A549 (cell line): Measurements from ENCODE around the gene UBE2N. TPM values are rescaled to one million over a fixed set of nuclear protein-coding genes. Genes with fewer than 3 reads are reported as not detected.

ENCODE experiments used
- ATAC-seq, 2 experiments: fragments of 200-7000 bp in 1 of 2; fragments of >200 bp in 1 of 2; cut with Nextera tagmentation in 1 of 2; cut with Tn5 transposase in 1 of 2; 3 replicates each; pipeline versions ENCODE4 v1.8.0 to v1.9.1; 2018 to 2020; ENCODE audit warnings: mild to moderate bottlenecking in 1 of 2, moderate library complexity in 1 of 2
- CTCF ChIA-PET: fragments of 300-600 bp; sonication (Branson Sonifier 250); formaldehyde crosslinking; extraction: SDS; loops from one replicate; lab custom pipeline; 2021; ENCODE audit warnings: antibody characterized with exemption, inconsistent platforms; lab: Yijun Ruan, JAX
- POLR2A ChIA-PET: fragments of 350-600 bp; formaldehyde crosslinking; extraction: SDS; loops from one replicate; lab custom pipeline; 2021; ENCODE audit warnings: antibody characterized with exemption, inconsistent platforms; lab: Yijun Ruan, JAX
- DNase-seq, 2 experiments: peaks; one replicate each; pipeline versions ENCODE4 v3.0.0 to v3.0.0-alpha.2; 2011 to 2016; ENCODE audit warnings: low read depth in 1 of 2, low spot score in 1 of 2
- FAIRE-seq: peaks from 2 replicates; lab custom pipeline; 2011; peaks lifted over from hg19 to GRCh38; lab: Jason Lieb, UNC
- H3K27ac ChIP-seq, 2 experiments: fragments of >200 bp; sonication (Bioruptor Twin); formaldehyde crosslinking; 3 replicates each; pipeline ENCODE4 v1.5.1; 2016 to 2017
- H3K4me1 ChIP-seq: fragments of >200 bp; sonication (Bioruptor Twin); formaldehyde crosslinking; 3 replicates; pipeline ENCODE4 v1.6.1; 2016
- H3K4me2 ChIP-seq: fragments of >200 bp; sonication (Bioruptor Twin); formaldehyde crosslinking; 3 replicates; pipeline ENCODE4 v1.6.1; 2016
- H3K4me3 ChIP-seq: fragments of >200 bp; sonication (Bioruptor Twin); formaldehyde crosslinking; 3 replicates; pipeline ENCODE4 v1.5.1; 2016
- H3K9me3 ChIP-seq: fragments of >200 bp; sonication (Bioruptor Twin); formaldehyde crosslinking; 3 replicates; pipeline ENCODE4 v1.6.1; 2016
- CBX8 ChIP-seq: fragments of 200-600 bp; sonication (generic); IDR thresholded peaks from 2 replicates; pipeline ENCODE4 v1.6.1; 2016
- CHD2 ChIP-seq: fragments of 150-350 bp; IDR thresholded peaks from 2 replicates; pipeline ENCODE4 v1.6.1; 2014; ENCODE audit warnings: low read length; ENCODE audit not compliant: partially characterized antibody
- CHD4 ChIP-seq: fragments of 200-600 bp; sonication (generic); IDR thresholded peaks from 2 replicates; pipeline ENCODE4 v1.6.1; 2016; ENCODE audit warnings: antibody characterized with exemption, mild to moderate bottlenecking, borderline replicate concordance
- EHF ChIP-seq: fragments of 250-450 bp; sonication (Bioruptor Pico); IDR thresholded peaks from 2 replicates; pipeline ENCODE4 v1.5.0; 2020; ENCODE audit warnings: mild to moderate bottlenecking
- EHMT2 ChIP-seq: fragments of 200-600 bp; sonication (generic); IDR thresholded peaks from 2 replicates; pipeline ENCODE4 v1.6.1; 2016; ENCODE audit warnings: antibody characterized with exemption, low read depth, mild to moderate bottlenecking, moderate library complexity
- ESRRA ChIP-seq: fragments of 150-350 bp; IDR thresholded peaks from 2 replicates; pipeline ENCODE4 v1.6.1; 2014; ENCODE audit warnings: mild to moderate bottlenecking, low read length, borderline replicate concordance
- HMGXB4 ChIP-seq: fragments of 250-450 bp; sonication (Bioruptor Pico); IDR thresholded peaks from 2 replicates; pipeline ENCODE4 v1.5.0; 2021; ENCODE audit warnings: mild to moderate bottlenecking, moderate library complexity, borderline replicate concordance
- JUN ChIP-seq, 2 experiments: fragments of >200 bp; sonication (Bioruptor Twin); formaldehyde crosslinking; IDR thresholded peaks; 2 replicates in 1 of 2; 3 replicates in 1 of 2; pipeline ENCODE4 v1.6.1; 2016 to 2017
- JUNB ChIP-seq: fragments of >200 bp; sonication (Bioruptor Twin); formaldehyde crosslinking; IDR thresholded peaks from 2 replicates; pipeline ENCODE4 v1.6.1; 2016
- MAFK ChIP-seq: fragments of 450-650 bp; IDR thresholded peaks from 2 replicates; pipeline ENCODE4 v1.6.1; 2014; ENCODE audit not compliant: partially characterized antibody
- MAX ChIP-seq: IDR thresholded peaks from 2 replicates; pipeline ENCODE4 v1.6.1; 2012
- PBX3 ChIP-seq: IDR thresholded peaks from 2 replicates; pipeline ENCODE4 v1.6.1; 2012
- POLR2A ChIP-seq: IDR thresholded peaks from 2 replicates; pipeline ENCODE4 v1.6.1; 2012; ENCODE audit warnings: mild to moderate bottlenecking, low read length
- RAD21 ChIP-seq, 2 experiments: fragments of >200 bp in 1 of 2; sonication (Bioruptor Twin) in 1 of 2; formaldehyde crosslinking in 1 of 2; IDR thresholded peaks in 1 of 2; conservative IDR thresholded peaks in 1 of 2; 2 replicates in 1 of 2; 3 replicates in 1 of 2; pipeline ENCODE4 v1.6.1; 2012 to 2018; ENCODE audit warnings: inconsistent platforms in 1 of 2
- RCOR1 ChIP-seq: fragments of 150-350 bp; IDR thresholded peaks from 2 replicates; pipeline ENCODE4 v1.6.1; 2014; ENCODE audit warnings: antibody characterized with exemption, low read length, low read depth
- SREBF2 ChIP-seq: fragments of 450-650 bp; IDR thresholded peaks from 2 replicates; pipeline ENCODE4 v1.6.1; 2014; ENCODE audit warnings: mild to moderate bottlenecking, moderate library complexity
- TP53 ChIP-seq: fragments of 250-450 bp; sonication (Bioruptor Pico); IDR thresholded peaks from 2 replicates; pipeline ENCODE4 v1.5.0; 2021; ENCODE audit warnings: mild to moderate bottlenecking, moderate library complexity
- USF2 ChIP-seq: fragments of 450-650 bp; IDR thresholded peaks from 2 replicates; pipeline ENCODE4 v1.6.1; 2014; ENCODE audit warnings: antibody characterized with exemption
- ZC3H11A ChIP-seq: fragments of 450-650 bp; IDR thresholded peaks from 2 replicates; pipeline ENCODE4 v1.6.1; 2014; ENCODE audit warnings: antibody characterized with exemption, mild to moderate bottlenecking
- ZFP36 ChIP-seq: fragments of 450-650 bp; IDR thresholded peaks from 2 replicates; pipeline ENCODE4 v1.6.1; 2014; ENCODE audit warnings: borderline replicate concordance; ENCODE audit not compliant: partially characterized antibody
- ZNF302 ChIP-seq: fragments of 250-450 bp; sonication (Bioruptor Pico); IDR thresholded peaks from 2 replicates; pipeline ENCODE4 v1.9.0; 2021; ENCODE audit warnings: inconsistent platforms, mild to moderate bottlenecking, moderate library complexity
- ZSCAN20 ChIP-seq: fragments of 250-450 bp; sonication (Bioruptor Pico); IDR thresholded peaks from 2 replicates; pipeline ENCODE4 v1.8.0; 2022; ENCODE audit warnings: mild to moderate bottlenecking, moderate library complexity
- WGBS: methylation state at CpG from one replicate; pipeline ENCODE4 v1.1.6; 2017; ENCODE audit errors: missing lambda C conversion rate; 5-methylcytosine and 5-hydroxymethylcytosine counted together
- polyA plus RNA-seq, 4 experiments: library from polyadenylated mRNA; depleted of rRNA in 3 of 4; stranded (reverse); fragments of >200 nt; fragmentation: RNase III in 1 of 4; extraction: RNeasy Plus Mini Kit Qiagen cat#74134 plus additional on column Dnase treatment in 1 of 4; gene quantifications; 2 replicates in 3 of 4; 3 replicates in 1 of 4; pipeline ENCODE4 v1.2.3, GENCODE V29; 2011 to 2017
- TF ChIP-seq, protein P1 (sequence below): IDR thresholded peaks from 2 replicates; pipeline ENCODE4 v1.6.1; 2012; ENCODE audit warnings: low read depth, borderline replicate concordance
- TF ChIP-seq, protein P2 (sequence below): fragments of 250-450 bp; sonication (Bioruptor Pico); IDR thresholded peaks from 2 replicates; pipeline ENCODE4 v1.5.0; 2020; ENCODE audit warnings: low read depth, mild to moderate bottlenecking, moderate library complexity
- TF ChIP-seq, protein P3 (sequence below): fragments of 150-350 bp; IDR thresholded peaks from 2 replicates; pipeline ENCODE4 v1.6.1; 2014; ENCODE audit warnings: low read depth, mild to moderate bottlenecking, low read length

UBE2N gene
- polyA plus RNA-seq, 2 of the 4 experiments (the other 2 are of a cell fraction): 160 to 168 TPM

DNA sequence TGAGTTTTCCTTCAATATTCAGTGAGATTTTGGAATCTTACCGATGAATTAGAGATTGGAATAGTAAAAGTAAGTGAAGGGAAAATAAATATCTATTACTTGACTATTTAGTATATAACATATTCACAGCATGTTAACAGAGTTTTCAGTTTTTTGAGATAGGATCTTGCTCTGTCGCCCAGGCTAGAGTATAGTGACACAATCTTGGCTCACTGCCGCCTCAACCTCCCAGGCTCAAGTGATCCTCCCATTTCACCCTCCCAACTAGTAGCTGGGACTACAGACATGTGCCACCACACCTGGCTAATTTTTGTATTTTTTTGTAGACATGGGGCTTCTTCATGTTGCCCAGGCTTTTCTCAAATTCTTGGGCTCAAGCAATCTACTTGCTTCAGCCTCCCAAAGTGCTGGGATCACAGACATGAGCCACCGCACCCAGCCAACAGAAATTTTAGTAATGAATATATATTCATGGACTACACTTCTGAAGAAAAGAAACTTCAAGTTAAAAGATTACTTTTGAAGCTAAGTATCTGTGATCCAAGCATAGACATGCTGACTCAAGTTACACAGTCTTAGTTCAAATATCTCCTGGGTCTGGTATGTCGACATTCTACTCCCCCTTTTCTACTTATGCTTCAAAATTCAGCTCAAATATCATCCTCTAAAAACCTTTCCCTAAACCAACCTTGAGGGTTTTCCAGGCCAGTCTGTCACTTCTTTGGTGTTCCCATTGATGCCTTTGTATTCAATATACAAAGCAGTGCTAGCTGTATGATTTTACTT, 13.8 kb downstream of the UBE2N start:
- FAIRE-seq: no peak
- ChIA-PET CTCF (interaction anchor here (1.0 to 4.4 kb wide), 5 partner anchors 8 to 674 kb away, joined by 3 to 29 read pairs (median 3); partner anchors contain the start of gene MRPL42), POLR2A (no interaction called here)
- peak overlapping the region; percentile 42 for H3K4me2 ChIP-seq
- H3K27ac ChIP-seq: peak overlapping the region in 1 of 2 experiments; percentile 50; a peak in 2 of 6 replicates
- no peaks in the 10 kb centered on the region for H3K9me3 ChIP-seq
- WGBS: 73% methylated on average over 5 of the region's 5 CpGs
- TF ChIP-seq CHD2 (no peak), ZC3H11A (no peak), ZNF302 (CRISPR knock-in tag) (no peak), ZSCAN20 (CRISPR knock-in tag) (no peak), HMGXB4 (CRISPR knock-in tag) (no peak), USF2 (no peak), JUNB (no peak), JUN (IDR thresholded peaks at IDR 0.05) (no peak)
- TF ChIP-seq, protein P1, sequence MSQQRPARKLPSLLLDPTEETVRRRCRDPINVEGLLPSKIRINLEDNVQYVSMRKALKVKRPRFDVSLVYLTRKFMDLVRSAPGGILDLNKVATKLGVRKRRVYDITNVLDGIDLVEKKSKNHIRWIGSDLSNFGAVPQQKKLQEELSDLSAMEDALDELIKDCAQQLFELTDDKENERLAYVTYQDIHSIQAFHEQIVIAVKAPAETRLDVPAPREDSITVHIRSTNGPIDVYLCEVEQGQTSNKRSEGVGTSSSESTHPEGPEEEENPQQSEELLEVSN: no peak
- no peak overlapping the region for H3K4me3 ChIP-seq
- no peak for DNase-seq
- peaks cover 52% of the 10 kb centered on the region for H3K4me1 ChIP-seq
- ATAC-seq: peak; percentile 34 to 49; a peak in 3 of 6 replicates

GRCh38 chr12:93426412-93426805, 15.3 kb downstream of the UBE2N start:
- Histone ChIP-seq H3K4me2 (no peak overlapping the region), H3K9me3 (no peaks in the 10 kb centered on the region), H3K4me1 (peaks cover 56% of the 10 kb centered on the region), H3K27ac (no peak overlapping the region), H3K4me3 (no peak overlapping the region)
- DNase-seq (no peak), FAIRE-seq (no peak), ATAC-seq (0 out of 6 replicates have a peak, but pooled peaks of 1 of the 2 experiments have one; percentile 13)
- CTCF ChIA-PET: interaction anchor here (0.9 to 1.9 kb wide), 4 partner anchors 10 to 675 kb away, joined by 3 to 5 read pairs (median 4); no protein-coding TSS in a partner anchor
- POLR2A ChIA-PET: interaction anchor here (0.6 to 0.7 kb wide), 2 partner anchors 12 to 497 kb away, joined by 4 to 5 read pairs; no protein-coding TSS in a partner anchor
- no peak for TF ChIP-seq CHD4
- no peak for TF ChIP-seq PBX3
- TF ChIP-seq, protein P1: no peak
- TF ChIP-seq RCOR1: no peak
- TF ChIP-seq, protein P2, sequence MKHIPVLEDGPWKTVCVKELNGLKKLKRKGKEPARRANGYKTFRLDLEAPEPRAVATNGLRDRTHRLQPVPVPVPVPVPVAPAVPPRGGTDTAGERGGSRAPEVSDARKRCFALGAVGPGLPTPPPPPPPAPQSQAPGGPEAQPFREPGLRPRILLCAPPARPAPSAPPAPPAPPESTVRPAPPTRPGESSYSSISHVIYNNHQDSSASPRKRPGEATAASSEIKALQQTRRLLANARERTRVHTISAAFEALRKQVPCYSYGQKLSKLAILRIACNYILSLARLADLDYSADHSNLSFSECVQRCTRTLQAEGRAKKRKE (CRISPR knock-in tag): no peak
- TF ChIP-seq SREBF2: no peak
- no peak for TF ChIP-seq EHMT2
- TF ChIP-seq TP53 (CRISPR knock-in tag): no peak
- TF ChIP-seq EHF: no peak
- TF ChIP-seq, protein P3, sequence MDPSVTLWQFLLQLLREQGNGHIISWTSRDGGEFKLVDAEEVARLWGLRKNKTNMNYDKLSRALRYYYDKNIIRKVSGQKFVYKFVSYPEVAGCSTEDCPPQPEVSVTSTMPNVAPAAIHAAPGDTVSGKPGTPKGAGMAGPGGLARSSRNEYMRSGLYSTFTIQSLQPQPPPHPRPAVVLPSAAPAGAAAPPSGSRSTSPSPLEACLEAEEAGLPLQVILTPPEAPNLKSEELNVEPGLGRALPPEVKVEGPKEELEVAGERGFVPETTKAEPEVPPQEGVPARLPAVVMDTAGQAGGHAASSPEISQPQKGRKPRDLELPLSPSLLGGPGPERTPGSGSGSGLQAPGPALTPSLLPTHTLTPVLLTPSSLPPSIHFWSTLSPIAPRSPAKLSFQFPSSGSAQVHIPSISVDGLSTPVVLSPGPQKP: no peak
- TF ChIP-seq MAX: no peak
- no peak for TF ChIP-seq POLR2A
- no peak for TF ChIP-seq ESRRA
- TF ChIP-seq USF2: no peak
- no peak for TF ChIP-seq CHD2
- TF ChIP-seq MAFK: no peak
- no peak for TF ChIP-seq RAD21 (conservative IDR thresholded peaks at IDR 0.05 in 1 of 2, IDR thresholded peaks at IDR 0.05 in 1 of 2)
- TF ChIP-seq ZC3H11A: no peak
- TF ChIP-seq CBX8: no peak
- no peak for TF ChIP-seq ZFP36
- WGBS: 71% methylated on average over 1 of the region's 1 CpG
